NT2/D1 (cell line): Measurements from ENCODE around the gene TPM3.

ENCODE experiments used
- SUZ12 ChIP-seq: IDR thresholded peaks from 2 replicates; pipeline ENCODE4 v1.6.1; 2011; ENCODE audit not compliant: insufficient read length, insufficient read depth; ENCODE audit errors: extremely low read depth
- YY1 ChIP-seq: IDR thresholded peaks from 2 replicates; pipeline ENCODE4 v1.6.1; 2011; ENCODE audit not compliant: insufficient read length, insufficient read depth
- ZNF274 ChIP-seq: IDR thresholded peaks from 2 replicates; pipeline ENCODE4 v1.6.1; 2011; ENCODE audit warnings: mild to moderate bottlenecking, low read depth, low read length

DNA sequence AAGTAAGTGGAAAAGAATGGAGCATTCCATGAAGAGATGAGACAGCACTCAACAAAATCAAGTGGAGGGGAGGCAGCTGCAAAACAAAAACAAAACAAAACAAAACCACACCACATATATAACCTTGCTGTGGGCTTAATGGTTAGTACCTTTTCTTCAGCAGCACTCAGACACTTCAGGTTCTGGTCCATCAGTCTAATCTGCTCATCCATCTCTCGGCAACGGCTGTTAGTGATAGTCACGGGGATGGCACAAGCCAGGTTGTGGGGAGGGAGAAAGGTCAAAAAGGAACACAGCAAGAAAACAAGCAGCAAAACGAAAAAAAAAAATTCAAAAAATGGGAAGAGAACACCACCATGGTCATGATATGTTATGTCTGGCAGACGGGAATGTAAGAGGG is 20.0 kb downstream of the TPM3 start:
- no peak for TF ChIP-seq SUZ12
- TF ChIP-seq YY1, result no peak
- TF ChIP-seq ZNF274, result no peak
